ENCODE data around the gene CA11.

The CA11 gene

GRCh38 chr19:48613024-48613851 lies 32.7 kb downstream of the CA11 start:
- no peak for DNase-seq (ENCODE audit: low spot score)

GRCh38 chr19:48611872-48612271 lies 34.1 kb downstream of the CA11 start:
- DNase-seq (ENCODE audit: low spot score), result no peak

- DNase-seq (ENCODE audit: low spot score), result no peak
Observed at GRCh38 chr19:48609571-48610108, 36.3 kb downstream of the CA11 start.

GRCh38 chr19:48608798-48609263 lies 37.2 kb downstream of the CA11 start:
- DNase-seq (ENCODE audit: low spot score), result peak; percentile 62

GRCh38 chr19:48607359-48607755 lies 38.6 kb downstream of the CA11 start:
- no peak for DNase-seq (ENCODE audit: low spot score)

- DNase-seq (ENCODE audit: low spot score), result no peak
Observed at GRCh38 chr19:48606463-48607358, 39.3 kb downstream of the CA11 start, which contains the start of gene SPACA4. SPACA4 (plus strand) TSS chr19:48606742; CDS start chr19:48606979, 237 bp downstream.

GRCh38 chr19:48603850-48604249 lies 42.1 kb downstream of the CA11 start:
- DNase-seq (ENCODE audit: low spot score), result no peak

GRCh38 chr19:48603449-48603848 lies 42.5 kb downstream of the CA11 start:
- no peak for DNase-seq (ENCODE audit: low spot score)

- DNase-seq (ENCODE audit: low spot score), result no peak
Observed at GRCh38 chr19:48603001-48603400, 43.0 kb downstream of the CA11 start.

- DNase-seq (ENCODE audit: low spot score), result no peak
Observed at GRCh38 chr19:48600679-48601417, 45.1 kb downstream of the CA11 start.

GRCh38 chr19:48598996-48599700 lies 46.8 kb downstream of the CA11 start:
- no peak for DNase-seq (ENCODE audit: low spot score)

GRCh38 chr19:48596679-48597465 lies 49.1 kb downstream of the CA11 start:
- DNase-seq (ENCODE audit: low spot score), result peak; percentile 57

GRCh38 chr19:48596237-48596636 lies 49.8 kb downstream of the CA11 start:
- no peak for DNase-seq (ENCODE audit: low spot score)

GRCh38 chr19:48595833-48596232 lies 50.2 kb downstream of the CA11 start:
- DNase-seq (ENCODE audit: low spot score), result no peak

- no peak for DNase-seq (ENCODE audit: low spot score)
Observed at GRCh38 chr19:48595171-48595570, 50.8 kb downstream of the CA11 start.

GRCh38 chr19:48591021-48591420 lies 55.0 kb downstream of the CA11 start:
- no peak for DNase-seq (ENCODE audit: low spot score)

- DNase-seq (ENCODE audit: low spot score), result peak; percentile 86
Observed at GRCh38 chr19:48588670-48589401, 57.2 kb downstream of the CA11 start.
